HEK293T (cell line): ENCODE data around the gene ELMO2.

Experiments used
- CTCF ChIA-PET: fragments of 350-600 bp; formaldehyde crosslinking; extraction: SDS; loops from one replicate; lab custom pipeline; 2021; ENCODE audit warnings: antibody characterized with exemption, inconsistent platforms; lab: Yijun Ruan, JAX
- POLR2A ChIA-PET: fragments of 350-600 bp; formaldehyde crosslinking; extraction: SDS; loops from one replicate; lab custom pipeline; 2020; ENCODE audit warnings: antibody characterized with exemption, inconsistent platforms; lab: Yijun Ruan, JAX
- DNase-seq: peaks from one replicate; pipeline ENCODE4 v3.0.0; 2012; ENCODE audit warnings: mixed read lengths; ENCODE audit errors: extremely low spot score
- ARNT ChIP-seq: fragments of 450-650 bp; IDR thresholded peaks from 2 replicates; pipeline ENCODE4 v1.6.1; 2017; ENCODE audit warnings: mild to moderate bottlenecking
- BHLHE40 ChIP-seq: fragments of 450-650 bp; IDR thresholded peaks from 2 replicates; pipeline ENCODE4 v1.6.1; 2016; ENCODE audit warnings: mild to moderate bottlenecking, moderate library complexity, borderline replicate concordance
- CTBP1 ChIP-seq: fragments of 450-650 bp; IDR thresholded peaks from 2 replicates; pipeline ENCODE4 v1.6.1; 2016; ENCODE audit warnings: borderline replicate concordance
- ELF4 ChIP-seq: fragments of 450-650 bp; IDR thresholded peaks from 2 replicates; pipeline ENCODE4 v1.6.1; 2017; ENCODE audit warnings: antibody characterized with exemption
- FOXA1 ChIP-seq: fragments of 450-650 bp; IDR thresholded peaks from 2 replicates; pipeline ENCODE4 v1.6.1; 2016; ENCODE audit warnings: mild to moderate bottlenecking
- FOXK2 ChIP-seq: fragments of 450-650 bp; IDR thresholded peaks from 2 replicates; pipeline ENCODE4 v1.6.1; 2016; ENCODE audit warnings: mild to moderate bottlenecking
- FOXM1 ChIP-seq: fragments of 450-650 bp; IDR thresholded peaks from 2 replicates; pipeline ENCODE4 v1.6.1; 2017; ENCODE audit warnings: mild to moderate bottlenecking, borderline replicate concordance
- HDGF ChIP-seq: fragments of 450-650 bp; IDR thresholded peaks from 2 replicates; pipeline ENCODE4 v1.6.1; 2017; ENCODE audit warnings: antibody characterized with exemption, borderline replicate concordance
- L3MBTL2 ChIP-seq: fragments of 450-650 bp; conservative IDR thresholded peaks from 2 replicates; pipeline ENCODE4 v1.6.1; 2016; ENCODE audit warnings: mild to moderate bottlenecking
- LEF1 ChIP-seq: fragments of 450-650 bp; IDR thresholded peaks from 2 replicates; pipeline ENCODE4 v1.6.1; 2017; ENCODE audit warnings: mild to moderate bottlenecking, borderline replicate concordance
- NFRKB ChIP-seq: fragments of 450-650 bp; IDR thresholded peaks from 2 replicates; pipeline ENCODE4 v1.6.1; 2016; ENCODE audit warnings: mild to moderate bottlenecking, moderate library complexity
- SP1 ChIP-seq: fragments of 450-650 bp; IDR thresholded peaks from 2 replicates; pipeline ENCODE4 v1.6.1; 2017
- SUZ12 ChIP-seq: fragments of 450-650 bp; IDR thresholded peaks from 2 replicates; pipeline ENCODE4 v1.6.1; 2016; ENCODE audit warnings: mild to moderate bottlenecking
- TARDBP ChIP-seq: fragments of 450-650 bp; IDR thresholded peaks from 2 replicates; pipeline ENCODE4 v1.6.1; 2016
- ZNF384 ChIP-seq: fragments of 450-650 bp; IDR thresholded peaks from 2 replicates; pipeline ENCODE4 v1.6.1; 2016
- TF ChIP-seq, protein P1 (sequence below): fragments of 450-650 bp; IDR thresholded peaks from 2 replicates; pipeline ENCODE4 v1.6.1; 2016

Gene ELMO2

DNA sequence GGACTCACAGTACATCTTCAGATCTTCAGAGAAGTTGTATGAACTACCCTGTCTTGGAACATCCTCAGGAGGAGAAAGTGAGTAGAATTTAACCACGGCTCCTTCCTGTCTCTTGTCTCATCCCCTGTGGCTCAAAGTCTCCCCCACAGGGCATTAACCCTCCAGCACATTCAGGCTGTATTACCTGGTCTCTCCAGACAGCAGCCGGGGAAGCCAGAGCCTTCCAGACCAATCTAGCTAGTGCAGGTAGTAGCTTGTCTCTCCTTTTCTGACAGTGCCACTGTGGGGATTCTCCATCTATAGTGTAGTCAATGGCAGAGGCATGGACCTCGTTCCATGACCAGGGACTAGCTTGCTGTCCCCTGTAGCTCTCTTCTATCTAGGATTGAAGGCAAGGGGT is 16.9 kb upstream of the ELMO2 start:
- TF ChIP-seq NFRKB, result no peak
- TF ChIP-seq HDGF, result no peak
- TF ChIP-seq TARDBP, result no peak
- no peak for TF ChIP-seq LEF1
- ChIA-PET POLR2A (no interaction called here), CTCF (interaction anchor here (0.6 kb wide), 1 partner anchor 19 kb away, joined by 5 read pairs; no protein-coding TSS in a partner anchor)
- DNase-seq, result no peak

DNA sequence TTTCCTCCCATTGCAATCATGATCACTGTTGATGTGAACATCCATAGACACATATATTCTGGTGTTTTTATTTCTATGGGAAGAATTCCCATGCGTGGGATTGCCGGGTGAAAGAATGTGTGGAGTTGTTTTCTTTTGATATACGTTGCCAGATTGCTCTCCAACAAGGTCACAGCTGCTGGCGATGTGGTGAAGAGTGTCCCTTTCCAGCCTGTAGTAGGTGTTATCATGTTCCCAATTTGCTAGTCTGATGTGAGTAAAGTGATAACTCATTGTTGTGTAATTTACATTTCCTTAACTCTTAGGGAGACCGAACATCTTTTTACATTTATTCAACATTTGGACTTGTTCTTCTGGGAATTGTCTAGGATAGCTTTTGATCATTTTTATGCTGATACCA is 14.5 kb upstream of the ELMO2 start:
- no peak for TF ChIP-seq SP1
- no peak for TF ChIP-seq ARNT
- no peak for TF ChIP-seq L3MBTL2
- no peak for TF ChIP-seq FOXK2
- no peak for TF ChIP-seq ELF4
- no peak for TF ChIP-seq HDGF
- TF ChIP-seq CTBP1, result no peak
- TF ChIP-seq LEF1, result no peak
- no peak for TF ChIP-seq ZNF384
- TF ChIP-seq SUZ12, result no peak
- no peak for TF ChIP-seq BHLHE40
- TF ChIP-seq TARDBP, result no peak
- no peak for TF ChIP-seq FOXM1
- TF ChIP-seq, protein P1, sequence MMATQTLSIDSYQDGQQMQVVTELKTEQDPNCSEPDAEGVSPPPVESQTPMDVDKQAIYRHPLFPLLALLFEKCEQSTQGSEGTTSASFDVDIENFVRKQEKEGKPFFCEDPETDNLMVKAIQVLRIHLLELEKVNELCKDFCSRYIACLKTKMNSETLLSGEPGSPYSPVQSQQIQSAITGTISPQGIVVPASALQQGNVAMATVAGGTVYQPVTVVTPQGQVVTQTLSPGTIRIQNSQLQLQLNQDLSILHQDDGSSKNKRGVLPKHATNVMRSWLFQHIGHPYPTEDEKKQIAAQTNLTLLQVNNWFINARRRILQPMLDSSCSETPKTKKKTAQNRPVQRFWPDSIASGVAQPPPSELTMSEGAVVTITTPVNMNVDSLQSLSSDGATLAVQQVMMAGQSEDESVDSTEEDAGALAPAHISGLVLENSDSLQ, result no peak
- TF ChIP-seq NFRKB, result no peak
- no peak for TF ChIP-seq FOXA1
- ChIA-PET CTCF (no interaction called here), POLR2A (no interaction called here)
- no peak for DNase-seq

DNA sequence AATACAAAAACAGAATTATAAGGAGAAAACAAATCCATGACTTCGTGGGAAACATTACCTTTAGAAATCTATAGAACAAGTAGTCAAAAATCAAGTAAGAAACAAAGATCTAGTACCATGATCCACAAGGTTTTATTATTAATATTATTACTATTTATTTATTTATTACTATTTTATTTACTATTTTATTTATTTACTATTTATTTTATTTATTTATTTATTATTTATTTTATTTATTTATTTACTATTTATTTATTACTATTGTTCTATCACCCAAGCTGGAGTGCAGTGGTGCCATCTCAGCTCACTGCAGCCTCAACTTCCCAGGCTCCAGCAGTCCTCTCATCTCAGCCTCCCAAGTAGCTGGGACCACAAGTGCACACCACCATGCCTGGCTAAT is 13.5 kb upstream of the ELMO2 start:
- ChIA-PET POLR2A (no interaction called here), CTCF (no interaction called here)
- TF ChIP-seq ARNT (no peak), FOXM1 (no peak), TARDBP (no peak), BHLHE40 (no peak), ZNF384 (no peak), L3MBTL2 (no peak), ELF4 (no peak), FOXK2 (no peak), SUZ12 (no peak), SP1 (no peak), LEF1 (no peak), HDGF (no peak), NFRKB (no peak), CTBP1 (no peak)
- TF ChIP-seq, protein P1, result no peak
- DNase-seq, result no peak

DNA sequence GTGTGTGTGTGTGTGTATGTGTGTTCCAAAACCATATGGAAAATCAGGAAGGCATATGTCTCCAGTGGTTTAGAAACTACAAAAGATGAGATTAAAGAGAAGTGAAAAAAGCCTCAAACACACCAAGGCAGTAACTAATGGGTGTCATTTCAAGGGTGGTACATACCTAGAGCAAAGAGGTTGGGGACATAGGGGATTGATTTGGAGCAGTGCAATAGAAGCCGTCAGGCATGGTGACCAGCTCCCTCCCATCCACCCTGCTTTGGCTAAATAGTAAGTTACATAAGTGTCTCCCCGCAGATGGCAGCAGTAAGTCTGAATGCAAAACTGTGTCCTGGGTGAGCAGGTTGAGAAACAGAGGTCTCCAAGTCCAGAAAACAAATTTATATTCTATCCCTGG is 10.4 kb upstream of the ELMO2 start:
- ChIA-PET CTCF (no interaction called here), POLR2A (no interaction called here)
- DNase-seq, result no peak
- TF ChIP-seq NFRKB (no peak), TARDBP (no peak), BHLHE40 (no peak), HDGF (no peak), FOXK2 (no peak), FOXA1 (no peak), L3MBTL2 (no peak), SUZ12 (no peak), ARNT (no peak), CTBP1 (no peak), LEF1 (no peak), FOXM1 (no peak), ZNF384 (no peak), ELF4 (no peak), SP1 (no peak)
- TF ChIP-seq, protein P1, result no peak

DNA sequence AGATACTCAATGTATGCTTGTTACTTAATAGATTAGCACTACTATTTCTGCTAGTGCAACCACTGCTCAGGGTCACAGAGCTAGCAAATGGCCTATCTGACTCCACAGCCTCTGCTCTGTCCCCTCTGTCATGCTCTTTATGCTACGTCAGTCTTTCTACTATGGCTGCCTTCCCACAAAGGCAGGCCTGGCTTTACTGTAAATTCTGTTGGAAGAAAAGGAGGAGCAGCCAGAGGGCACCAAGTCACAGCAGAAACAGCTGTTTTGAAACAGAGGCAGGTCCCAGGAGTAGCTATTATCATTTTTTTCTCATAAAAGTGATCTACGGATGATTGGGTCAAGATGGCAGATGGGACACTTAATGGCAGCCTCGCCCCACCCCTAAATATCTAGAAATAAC is 10.0 kb upstream of the ELMO2 start:
- DNase-seq, result no peak
- TF ChIP-seq FOXM1, result no peak
- TF ChIP-seq SP1, result no peak
- TF ChIP-seq TARDBP, result no peak
- TF ChIP-seq CTBP1, result no peak
- no peak for TF ChIP-seq FOXA1
- no peak for TF ChIP-seq FOXK2
- no peak for TF ChIP-seq L3MBTL2
- no peak for TF ChIP-seq ARNT
- TF ChIP-seq NFRKB, result no peak
- TF ChIP-seq, protein P1, result no peak
- TF ChIP-seq ZNF384, result no peak
- TF ChIP-seq SUZ12, result no peak
- TF ChIP-seq BHLHE40, result no peak
- no peak for TF ChIP-seq HDGF
- POLR2A ChIA-PET, result no interaction called here
- CTCF ChIA-PET, result no interaction called here

DNA sequence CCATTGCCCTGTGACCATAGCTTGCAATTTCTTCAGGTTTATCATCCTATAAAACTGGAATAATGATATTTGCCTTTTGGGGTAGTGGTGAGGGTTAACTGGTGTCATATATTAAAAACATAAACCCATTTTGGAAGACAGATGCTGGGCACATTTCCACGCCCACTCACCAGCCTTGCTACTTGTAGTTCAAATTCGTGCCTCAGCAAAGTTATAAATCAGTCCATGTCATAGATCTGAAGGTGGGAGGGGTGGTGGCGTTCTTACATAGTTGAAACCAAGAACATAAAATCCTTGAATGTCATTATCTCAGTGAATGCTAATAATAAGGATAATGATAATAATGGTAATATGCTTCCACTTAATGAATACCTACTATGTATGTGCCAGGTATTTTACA is 9.4 kb upstream of the ELMO2 start:
- no peak for DNase-seq
- TF ChIP-seq TARDBP (no peak), L3MBTL2 (no peak), LEF1 (no peak), ARNT (no peak)
- POLR2A ChIA-PET, result no interaction called here
- CTCF ChIA-PET, result no interaction called here
